Measurements from ENCODE around the gene CPAMD8. TPM values are rescaled to one million over a fixed set of nuclear protein-coding genes. Genes with fewer than 3 reads are reported as not detected.
"Not testable (repeated sequence)": the region's sequence is repeated elsewhere in the genome, so short reads cannot be mapped to it uniquely, and the experiment has no call there.

Gene CPAMD8
- total RNA-seq, 2 experiments from 2014 or later = 0.32 to 1.2 TPM

GRCh38 chr19:16938211-16938610, 88.4 kb downstream of the CPAMD8 start:
- H3K9me2 ChIP-seq (ENCODE audit: insufficient read depth, low read length) = no peaks in the 10 kb centered on the region
- ChIA-PET CTCF (ENCODE audit: unreplicated experiment) (no interaction called here), POLR2A (no interaction called here)
- H2AFZ ChIP-seq (ENCODE audit: low read length) = no peak overlapping the region
- intact Hi-C loops (cut with micrococcal nuclease; ENCODE audit: unreplicated experiment) = no loop called here
- peaks cover 19% of the 10 kb centered on the region for H3K9me3 ChIP-seq (ENCODE audit: low read length)
- no TSS peak for BruUV-seq (replicated peaks)
- no peak overlapping the region for H3K4me3 ChIP-seq (ENCODE audit: low read depth, low read length, poor library complexity, severe bottlenecking)
- TF ChIP-seq, protein P1, sequence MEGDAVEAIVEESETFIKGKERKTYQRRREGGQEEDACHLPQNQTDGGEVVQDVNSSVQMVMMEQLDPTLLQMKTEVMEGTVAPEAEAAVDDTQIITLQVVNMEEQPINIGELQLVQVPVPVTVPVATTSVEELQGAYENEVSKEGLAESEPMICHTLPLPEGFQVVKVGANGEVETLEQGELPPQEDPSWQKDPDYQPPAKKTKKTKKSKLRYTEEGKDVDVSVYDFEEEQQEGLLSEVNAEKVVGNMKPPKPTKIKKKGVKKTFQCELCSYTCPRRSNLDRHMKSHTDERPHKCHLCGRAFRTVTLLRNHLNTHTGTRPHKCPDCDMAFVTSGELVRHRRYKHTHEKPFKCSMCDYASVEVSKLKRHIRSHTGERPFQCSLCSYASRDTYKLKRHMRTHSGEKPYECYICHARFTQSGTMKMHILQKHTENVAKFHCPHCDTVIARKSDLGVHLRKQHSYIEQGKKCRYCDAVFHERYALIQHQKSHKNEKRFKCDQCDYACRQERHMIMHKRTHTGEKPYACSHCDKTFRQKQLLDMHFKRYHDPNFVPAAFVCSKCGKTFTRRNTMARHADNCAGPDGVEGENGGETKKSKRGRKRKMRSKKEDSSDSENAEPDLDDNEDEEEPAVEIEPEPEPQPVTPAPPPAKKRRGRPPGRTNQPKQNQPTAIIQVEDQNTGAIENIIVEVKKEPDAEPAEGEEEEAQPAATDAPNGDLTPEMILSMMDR (conservative IDR thresholded peaks at IDR 0.05; ENCODE audit: low read length) = no peak
- TF ChIP-seq EZH2phosphoT487 (IDR thresholded peaks at IDR 0.05; ENCODE audit: borderline replicate concordance, low read depth, low read length) = no peak
- no peaks in the 10 kb centered on the region for H3K4me1 ChIP-seq (ENCODE audit: insufficient read depth, low read length, poor library complexity, severe bottlenecking)
- H3K4me2 ChIP-seq (ENCODE audit: low read length) = no peak overlapping the region
- no peaks in the 10 kb centered on the region for H3K79me2 ChIP-seq (ENCODE audit: insufficient read depth, low read depth, low read length)
- no peaks in the 10 kb centered on the region for H3K36me3 ChIP-seq (ENCODE audit: insufficient read depth, low read length)
- no peak overlapping the region for H3K27ac ChIP-seq (ENCODE audit: low read depth, low read length, poor library complexity, severe bottlenecking)
- no peaks in the 10 kb centered on the region for H4K20me1 ChIP-seq (ENCODE audit: insufficient read depth, low read length)
- DNase-seq (ENCODE audit: low spot score) = no peak

GRCh38 chr19:16937796-16938195, 88.8 kb downstream of the CPAMD8 start:
- BruUV-seq (replicated peaks); H3K4me1 ChIP-seq (ENCODE audit: insufficient read depth, low read length, poor library complexity, severe bottlenecking); H4K20me1 ChIP-seq (ENCODE audit: insufficient read depth, low read length); intact Hi-C loops (cut with micrococcal nuclease; ENCODE audit: unreplicated experiment); H3K4me3 ChIP-seq (ENCODE audit: low read depth, low read length, poor library complexity, severe bottlenecking); H3K79me2 ChIP-seq (ENCODE audit: insufficient read depth, low read depth, low read length); DNase-seq (ENCODE audit: low spot score); H3K9me2 ChIP-seq (ENCODE audit: insufficient read depth, low read length); POLR2A ChIA-PET; H3K36me3 ChIP-seq (ENCODE audit: insufficient read depth, low read length); H3K4me2 ChIP-seq (ENCODE audit: low read length); H3K27ac ChIP-seq (ENCODE audit: low read depth, low read length, poor library complexity, severe bottlenecking); H2AFZ ChIP-seq (ENCODE audit: low read length); CTCF ChIA-PET (ENCODE audit: unreplicated experiment): not testable (repeated sequence)
- peaks cover 20% of the 10 kb centered on the region for H3K9me3 ChIP-seq (ENCODE audit: low read length)

DNA sequence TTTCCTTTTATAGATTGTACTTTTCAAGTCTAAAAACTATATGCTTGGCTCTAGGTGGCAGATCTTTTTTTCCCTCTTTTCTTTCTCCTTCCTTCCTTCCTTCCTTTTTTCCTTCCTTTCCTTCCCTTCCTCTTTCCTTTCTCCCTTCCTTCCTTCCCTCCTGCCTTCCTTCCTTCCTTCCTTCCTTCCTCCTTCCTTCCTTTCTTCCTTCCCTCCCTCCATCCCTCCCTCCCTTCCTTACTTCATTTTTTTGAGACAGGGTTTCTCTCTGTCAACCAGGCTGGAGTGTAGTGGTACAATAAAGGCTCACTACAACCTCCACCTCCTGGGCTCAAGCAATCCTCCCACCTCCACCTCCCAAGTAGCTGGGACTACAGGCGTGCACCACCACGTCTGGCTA, 89.7 kb downstream of the CPAMD8 start:
- no peak overlapping the region for H3K27ac ChIP-seq (ENCODE audit: low read depth, low read length, poor library complexity, severe bottlenecking)
- no peaks in the 10 kb centered on the region for H3K36me3 ChIP-seq (ENCODE audit: insufficient read depth, low read length)
- no peak for TF ChIP-seq EZH2phosphoT487 (IDR thresholded peaks at IDR 0.05; ENCODE audit: borderline replicate concordance, low read depth, low read length)
- TF ChIP-seq, protein P1 (conservative IDR thresholded peaks at IDR 0.05; ENCODE audit: low read length) = no peak
- DNase-seq (ENCODE audit: low spot score) = no peak
- no TSS peak for BruUV-seq (replicated peaks)
- H3K4me2 ChIP-seq (ENCODE audit: low read length) = no peak overlapping the region
- no peaks in the 10 kb centered on the region for H3K79me2 ChIP-seq (ENCODE audit: insufficient read depth, low read depth, low read length)
- H3K9me3 ChIP-seq (ENCODE audit: low read length) = peaks cover 20% of the 10 kb centered on the region
- no peaks in the 10 kb centered on the region for H4K20me1 ChIP-seq (ENCODE audit: insufficient read depth, low read length)
- no peak overlapping the region for H3K4me3 ChIP-seq (ENCODE audit: low read depth, low read length, poor library complexity, severe bottlenecking)
- ChIA-PET POLR2A (no interaction called here), CTCF (ENCODE audit: unreplicated experiment) (interaction anchor here (0.7 kb wide), 1 partner anchor 12 kb away, joined by 3 read pairs; no protein-coding TSS in a partner anchor)
- no peaks in the 10 kb centered on the region for H3K4me1 ChIP-seq (ENCODE audit: insufficient read depth, low read length, poor library complexity, severe bottlenecking)
- no peak overlapping the region for H2AFZ ChIP-seq (ENCODE audit: low read length)
- intact Hi-C loops (cut with micrococcal nuclease; ENCODE audit: unreplicated experiment) = no loop called here
- no peaks in the 10 kb centered on the region for H3K9me2 ChIP-seq (ENCODE audit: insufficient read depth, low read length)
